HG03439 (cell line): Measurements from ENCODE around the gene CAPN9.

ENCODE experiments used
- ATAC-seq: cut with Tn5 transposase; IDR thresholded peaks from one replicate; pipeline ENCODE4 v1.9.1; 2021; ENCODE audit warnings: mild to moderate bottlenecking, moderate library complexity; ENCODE audit not compliant: unreplicated experiment

Gene CAPN9

GRCh38 chr1:230794431-230794830 is 47.2 kb downstream of the CAPN9 start:
- ATAC-seq, result no peak

GRCh38 chr1:230794871-230795605 is 47.9 kb downstream of the CAPN9 start:
- ATAC-seq, result no peak

- no peak for ATAC-seq
Observed at GRCh38 chr1:230796626-230797025, 49.4 kb downstream of the CAPN9 start.

- ATAC-seq, result no peak
Observed at GRCh38 chr1:230797376-230797920, 50.3 kb downstream of the CAPN9 start.

- no peak for ATAC-seq
Observed at GRCh38 chr1:230797942-230798365, 50.8 kb downstream of the CAPN9 start.

- no peak for ATAC-seq
Observed at GRCh38 chr1:230798491-230798890, 51.3 kb downstream of the CAPN9 start.

GRCh38 chr1:230800891-230801840 is 54.0 kb downstream of the CAPN9 start:
- ATAC-seq, result no peak

- no peak for ATAC-seq
Observed at GRCh38 chr1:230804396-230804795, 57.2 kb downstream of the CAPN9 start.

GRCh38 chr1:230806552-230806951 is 59.4 kb downstream of the CAPN9 start:
- ATAC-seq, result no peak

- ATAC-seq, result no peak
Observed at GRCh38 chr1:230807029-230807428, 59.8 kb downstream of the CAPN9 start.

GRCh38 chr1:230807561-230808280 is 60.5 kb downstream of the CAPN9 start:
- no peak for ATAC-seq

GRCh38 chr1:230808281-230808872 is 61.2 kb downstream of the CAPN9 start:
- no peak for ATAC-seq

- ATAC-seq, result no peak
Observed at GRCh38 chr1:230809256-230809990, 62.2 kb downstream of the CAPN9 start.

- no peak for ATAC-seq
Observed at GRCh38 chr1:230812568-230812967, 65.4 kb downstream of the CAPN9 start.

GRCh38 chr1:230814949-230815692 is 67.9 kb downstream of the CAPN9 start:
- ATAC-seq, result no peak

- no peak for ATAC-seq
Observed at GRCh38 chr1:230816018-230816417, 68.8 kb downstream of the CAPN9 start.

- no peak for ATAC-seq
Observed at GRCh38 chr1:230818367-230818766, 71.2 kb downstream of the CAPN9 start.

GRCh38 chr1:230818901-230819300 is 71.7 kb downstream of the CAPN9 start:
- ATAC-seq, result no peak

GRCh38 chr1:230819976-230820375 is 72.8 kb downstream of the CAPN9 start:
- ATAC-seq, result no peak
